ENCODE data around the gene PAF1. TPM values are rescaled to one million over a fixed set of nuclear protein-coding genes. Genes with fewer than 3 reads are reported as not detected.

PAF1 gene
- polyA plus RNA-seq, 2 of the 4 experiments (the other 2 are of a cell fraction): 103 to 110 TPM

- no peaks in the 10 kb centered on the region for H3K9me3 ChIP-seq
- ATAC-seq (no peak), FAIRE-seq (no peak), DNase-seq (ENCODE audit: low read depth in 1 of 2, low spot score in 1 of 2) (no peak)
- H3K4me2 ChIP-seq: peak overlapping the region; percentile 62
- ChIA-PET CTCF (interaction anchor here (1.2 to 23.5 kb wide), 9 partner anchors 11 to 245 kb away, joined by 3 to 457 read pairs (median 10); partner anchors contain the start of genes EID2B, MED29, PAF1 and PLEKHG2), POLR2A (interaction anchor here (0.6 to 10.5 kb wide), 11 partner anchors 8 to 406 kb away, joined by 3 to 160 read pairs (median 7); partner anchors contain the start of genes DYRK1B, MED29, PAF1 and PLEKHG2)
- peak overlapping the region; percentile 83 to 90 for H3K27ac ChIP-seq
- TF ChIP-seq REST (IDR thresholded peaks at IDR 0.05) (no peak), CBX8 (IDR thresholded peaks at IDR 0.05) (no peak), NPAS2 (CRISPR knock-in tag; IDR thresholded peaks at IDR 0.05; ENCODE audit: borderline replicate concordance) (no peak), HOXB5 (CRISPR knock-in tag; IDR thresholded peaks at IDR 0.05) (no peak), ZFP36 (IDR thresholded peaks at IDR 0.05; ENCODE audit: borderline replicate concordance, partially characterized antibody) (no peak), ZSCAN20 (CRISPR knock-in tag; IDR thresholded peaks at IDR 0.05) (no peak), USF2 (IDR thresholded peaks at IDR 0.05) (no peak), ZNF302 (CRISPR knock-in tag; IDR thresholded peaks at IDR 0.05) (no peak), PBX3 (IDR thresholded peaks at IDR 0.05) (0 out of 2 replicates have a peak, but pooled peaks have one; percentile 9), CHD4 (IDR thresholded peaks at IDR 0.05; ENCODE audit: borderline replicate concordance) (peak; percentile 72; the same call in 1 of the 2 replicates), KDM5A (IDR thresholded peaks at IDR 0.05) (no peak), CEBPB (IDR thresholded peaks at IDR 0.05) (no peak), POLR2AphosphoS2 (conservative IDR thresholded peaks at IDR 0.05; ENCODE audit: low read length) (no peak), TP53 (CRISPR knock-in tag; IDR thresholded peaks at IDR 0.05) (0 out of 2 replicates have a peak, but pooled peaks have one; percentile 2), BCL3 (IDR thresholded peaks at IDR 0.05) (no peak), GATA3 (IDR thresholded peaks at IDR 0.05; ENCODE audit: borderline replicate concordance) (0 out of 2 replicates have a peak, but pooled peaks have one; percentile 14), KDM1A (IDR thresholded peaks at IDR 0.05; ENCODE audit: low read depth) (peak; percentile 68; the same call in 1 of the 2 replicates), RCOR1 (IDR thresholded peaks at IDR 0.05; ENCODE audit: low read depth, low read length) (no peak), ATOH8 (CRISPR knock-in tag; IDR thresholded peaks at IDR 0.05; ENCODE audit: low read depth) (no peak)
- TF ChIP-seq, protein P1, sequence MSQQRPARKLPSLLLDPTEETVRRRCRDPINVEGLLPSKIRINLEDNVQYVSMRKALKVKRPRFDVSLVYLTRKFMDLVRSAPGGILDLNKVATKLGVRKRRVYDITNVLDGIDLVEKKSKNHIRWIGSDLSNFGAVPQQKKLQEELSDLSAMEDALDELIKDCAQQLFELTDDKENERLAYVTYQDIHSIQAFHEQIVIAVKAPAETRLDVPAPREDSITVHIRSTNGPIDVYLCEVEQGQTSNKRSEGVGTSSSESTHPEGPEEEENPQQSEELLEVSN (IDR thresholded peaks at IDR 0.05; ENCODE audit: borderline replicate concordance, low read depth): no peak
- TF ChIP-seq, protein P2, sequence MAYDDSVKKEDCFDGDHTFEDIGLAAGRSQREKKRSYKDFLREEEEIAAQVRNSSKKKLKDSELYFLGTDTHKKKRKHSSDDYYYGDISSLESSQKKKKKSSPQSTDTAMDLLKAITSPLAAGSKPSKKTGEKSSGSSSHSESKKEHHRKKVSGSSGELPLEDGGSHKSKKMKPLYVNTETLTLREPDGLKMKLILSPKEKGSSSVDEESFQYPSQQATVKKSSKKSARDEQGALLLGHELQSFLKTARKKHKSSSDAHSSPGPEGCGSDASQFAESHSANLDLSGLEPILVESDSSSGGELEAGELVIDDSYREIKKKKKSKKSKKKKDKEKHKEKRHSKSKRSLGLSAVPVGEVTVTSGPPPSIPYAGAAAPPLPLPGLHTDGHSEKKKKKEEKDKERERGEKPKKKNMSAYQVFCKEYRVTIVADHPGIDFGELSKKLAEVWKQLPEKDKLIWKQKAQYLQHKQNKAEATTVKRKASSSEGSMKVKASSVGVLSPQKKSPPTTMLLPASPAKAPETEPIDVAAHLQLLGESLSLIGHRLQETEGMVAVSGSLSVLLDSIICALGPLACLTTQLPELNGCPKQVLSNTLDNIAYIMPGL (CRISPR knock-in tag; IDR thresholded peaks at IDR 0.05; ENCODE audit: borderline replicate concordance): no peak
- H3K4me3 ChIP-seq: no peak overlapping the region
- 93% methylated on average over 11 of the region's 11 CpGs for WGBS (ENCODE audit: missing lambda C conversion rate)
- peaks cover 54% of the 10 kb centered on the region for H3K4me1 ChIP-seq
These were observed 36.8 kb upstream of the PAF1 start for GRCh38 chr19:39427707-39428106.
